SK-N-SH treated with all-trans-retinoic acid at 6 μM for 48 hours (cell line): ENCODE data around the gene TBCD.

Source experiments
- ATAC-seq: fragments of 200-7000 bp; cut with Tn5 transposase; 3 replicates; pipeline ENCODE4 v1.9.1; 2020; ENCODE audit warnings: mild to moderate bottlenecking, moderate library complexity
- ARNTL ChIP-seq: fragments of 450-650 bp; formaldehyde crosslinking; IDR thresholded peaks from 2 replicates; pipeline ENCODE4 v1.5.0; 2020; ENCODE audit warnings: low read depth, mild to moderate bottlenecking, moderate library complexity, borderline replicate concordance
- BACH2 ChIP-seq: fragments of 250-450 bp; sonication (Bioruptor Pico); IDR thresholded peaks from 2 replicates; pipeline ENCODE4 v1.9.0; 2021; ENCODE audit warnings: mild to moderate bottlenecking, borderline replicate concordance
- CSDC2 ChIP-seq: fragments of 250-450 bp; sonication (Bioruptor Pico); IDR thresholded peaks from 2 replicates; pipeline ENCODE4 v1.5.0; 2020; ENCODE audit warnings: mild to moderate bottlenecking, moderate library complexity
- ESRRG ChIP-seq: fragments of 250-450 bp; sonication (Bioruptor Pico); IDR thresholded peaks from 2 replicates; pipeline ENCODE4 v1.6.1; 2021; ENCODE audit warnings: mild to moderate bottlenecking
- ISL1 ChIP-seq: fragments of 250-450 bp; sonication (Bioruptor Pico); IDR thresholded peaks from 2 replicates; pipeline ENCODE4 v2.1.2; 2022; ENCODE audit warnings: mild to moderate bottlenecking, moderate library complexity
- OSR1 ChIP-seq: fragments of 250-450 bp; sonication (Bioruptor Pico); IDR thresholded peaks from 2 replicates; pipeline ENCODE4 v1.8.0; 2022; ENCODE audit warnings: moderate library complexity, mild to moderate bottlenecking, inconsistent platforms
- PPARA ChIP-seq: fragments of 250-450 bp; sonication (Bioruptor Pico); IDR thresholded peaks from 2 replicates; pipeline ENCODE4 v1.5.0; 2020; ENCODE audit warnings: mild to moderate bottlenecking, borderline replicate concordance
- RARB ChIP-seq: fragments of 250-450 bp; sonication (Bioruptor Pico); IDR thresholded peaks from 2 replicates; pipeline ENCODE4 v1.8.0; 2021; ENCODE audit warnings: mild to moderate bottlenecking, moderate library complexity
- SNAI2 ChIP-seq: fragments of 250-450 bp; sonication (Bioruptor Pico); IDR thresholded peaks from 2 replicates; pipeline ENCODE4 v1.5.0; 2020; ENCODE audit warnings: mild to moderate bottlenecking, moderate library complexity
- TCF4 ChIP-seq: fragments of 250-450 bp; sonication (Bioruptor Pico); IDR thresholded peaks from 2 replicates; pipeline ENCODE4 v1.8.0; 2021; ENCODE audit warnings: mild to moderate bottlenecking, moderate library complexity, borderline replicate concordance
- TOX ChIP-seq: fragments of 250-450 bp; sonication (Bioruptor Pico); IDR thresholded peaks from 2 replicates; pipeline ENCODE4 v1.8.0; 2021; ENCODE audit warnings: mild to moderate bottlenecking, moderate library complexity, borderline replicate concordance
- ZC3H10 ChIP-seq: fragments of 250-450 bp; sonication (Bioruptor Pico); IDR thresholded peaks from 2 replicates; pipeline ENCODE4 v1.5.1; 2021; ENCODE audit warnings: mild to moderate bottlenecking, moderate library complexity
- ZFP3 ChIP-seq: fragments of 250-450 bp; sonication (Bioruptor Pico); IDR thresholded peaks from 2 replicates; pipeline ENCODE4 v1.5.0; 2020; ENCODE audit warnings: mild to moderate bottlenecking, moderate library complexity
- ZNF70 ChIP-seq: fragments of 450-650 bp; formaldehyde crosslinking; IDR thresholded peaks from 2 replicates; pipeline ENCODE4 v1.5.0; 2020; ENCODE audit warnings: mild to moderate bottlenecking, moderate library complexity
- TF ChIP-seq, protein P1 (sequence below): fragments of 250-450 bp; sonication (Bioruptor Pico); IDR thresholded peaks from 2 replicates; pipeline ENCODE4 v1.8.0; 2020; ENCODE audit warnings: mild to moderate bottlenecking, moderate library complexity, borderline replicate concordance
- TF ChIP-seq, protein P2 (sequence below): fragments of 250-450 bp; sonication (Bioruptor Pico); IDR thresholded peaks from 2 replicates; pipeline ENCODE4 v1.5.1; 2021; ENCODE audit warnings: mild to moderate bottlenecking, moderate library complexity
- TF ChIP-seq, protein P3 (sequence below): fragments of 250-450 bp; sonication (Bioruptor Pico); IDR thresholded peaks from 2 replicates; pipeline ENCODE4 v1.5.1; 2020; ENCODE audit warnings: low read depth, mild to moderate bottlenecking, moderate library complexity
- TF ChIP-seq, protein P4 (sequence below): fragments of 250-450 bp; sonication (Bioruptor Pico); IDR thresholded peaks from 2 replicates; pipeline ENCODE4 v1.5.0; 2020; ENCODE audit warnings: mild to moderate bottlenecking, moderate library complexity

TBCD gene

DNA sequence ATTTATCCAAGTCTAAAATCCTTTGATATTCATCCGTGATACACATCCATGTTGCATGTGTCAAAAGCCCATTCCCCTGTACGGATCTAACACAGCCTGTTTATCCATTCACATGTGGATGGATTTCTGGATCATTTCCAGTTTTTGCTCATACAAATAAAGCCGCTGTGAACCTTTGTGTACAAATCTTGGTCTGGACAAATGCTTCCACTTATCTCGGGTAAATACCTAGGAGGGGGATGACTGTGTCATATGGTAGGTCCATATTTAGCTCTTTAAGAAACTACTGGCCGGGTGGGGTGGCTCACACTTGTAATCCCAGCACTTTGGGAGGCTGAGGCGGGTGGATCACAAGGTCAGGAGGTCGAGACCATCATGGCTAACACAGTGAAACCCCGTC, 6.3 kb upstream of the TBCD start:
- TF ChIP-seq ZC3H10, result no peak
- no peak for TF ChIP-seq TOX (CRISPR knock-in tag)
- no peak for TF ChIP-seq CSDC2
- TF ChIP-seq, protein P1, sequence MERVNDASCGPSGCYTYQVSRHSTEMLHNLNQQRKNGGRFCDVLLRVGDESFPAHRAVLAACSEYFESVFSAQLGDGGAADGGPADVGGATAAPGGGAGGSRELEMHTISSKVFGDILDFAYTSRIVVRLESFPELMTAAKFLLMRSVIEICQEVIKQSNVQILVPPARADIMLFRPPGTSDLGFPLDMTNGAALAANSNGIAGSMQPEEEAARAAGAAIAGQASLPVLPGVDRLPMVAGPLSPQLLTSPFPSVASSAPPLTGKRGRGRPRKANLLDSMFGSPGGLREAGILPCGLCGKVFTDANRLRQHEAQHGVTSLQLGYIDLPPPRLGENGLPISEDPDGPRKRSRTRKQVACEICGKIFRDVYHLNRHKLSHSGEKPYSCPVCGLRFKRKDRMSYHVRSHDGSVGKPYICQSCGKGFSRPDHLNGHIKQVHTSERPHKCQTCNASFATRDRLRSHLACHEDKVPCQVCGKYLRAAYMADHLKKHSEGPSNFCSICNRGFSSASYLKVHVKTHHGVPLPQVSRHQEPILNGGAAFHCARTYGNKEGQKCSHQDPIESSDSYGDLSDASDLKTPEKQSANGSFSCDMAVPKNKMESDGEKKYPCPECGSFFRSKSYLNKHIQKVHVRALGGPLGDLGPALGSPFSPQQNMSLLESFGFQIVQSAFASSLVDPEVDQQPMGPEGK (CRISPR knock-in tag), result no peak
- no peak for TF ChIP-seq ZNF70 (CRISPR knock-in tag)
- TF ChIP-seq, protein P2, sequence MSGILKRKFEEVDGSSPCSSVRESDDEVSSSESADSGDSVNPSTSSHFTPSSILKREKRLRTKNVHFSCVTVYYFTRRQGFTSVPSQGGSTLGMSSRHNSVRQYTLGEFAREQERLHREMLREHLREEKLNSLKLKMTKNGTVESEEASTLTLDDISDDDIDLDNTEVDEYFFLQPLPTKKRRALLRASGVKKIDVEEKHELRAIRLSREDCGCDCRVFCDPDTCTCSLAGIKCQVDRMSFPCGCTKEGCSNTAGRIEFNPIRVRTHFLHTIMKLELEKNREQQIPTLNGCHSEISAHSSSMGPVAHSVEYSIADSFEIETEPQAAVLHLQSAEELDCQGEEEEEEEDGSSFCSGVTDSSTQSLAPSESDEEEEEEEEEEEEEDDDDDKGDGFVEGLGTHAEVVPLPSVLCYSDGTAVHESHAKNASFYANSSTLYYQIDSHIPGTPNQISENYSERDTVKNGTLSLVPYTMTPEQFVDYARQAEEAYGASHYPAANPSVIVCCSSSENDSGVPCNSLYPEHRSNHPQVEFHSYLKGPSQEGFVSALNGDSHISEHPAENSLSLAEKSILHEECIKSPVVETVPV, result no peak
- TF ChIP-seq ARNTL (CRISPR knock-in tag), result no peak
- TF ChIP-seq, protein P3, sequence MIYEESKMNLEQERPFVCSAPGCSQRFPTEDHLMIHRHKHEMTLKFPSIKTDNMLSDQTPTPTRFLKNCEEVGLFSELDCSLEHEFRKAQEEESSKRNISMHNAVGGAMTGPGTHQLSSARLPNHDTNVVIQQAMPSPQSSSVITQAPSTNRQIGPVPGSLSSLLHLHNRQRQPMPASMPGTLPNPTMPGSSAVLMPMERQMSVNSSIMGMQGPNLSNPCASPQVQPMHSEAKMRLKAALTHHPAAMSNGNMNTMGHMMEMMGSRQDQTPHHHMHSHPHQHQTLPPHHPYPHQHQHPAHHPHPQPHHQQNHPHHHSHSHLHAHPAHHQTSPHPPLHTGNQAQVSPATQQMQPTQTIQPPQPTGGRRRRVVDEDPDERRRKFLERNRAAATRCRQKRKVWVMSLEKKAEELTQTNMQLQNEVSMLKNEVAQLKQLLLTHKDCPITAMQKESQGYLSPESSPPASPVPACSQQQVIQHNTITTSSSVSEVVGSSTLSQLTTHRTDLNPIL (CRISPR knock-in tag), result no peak
- no peak for TF ChIP-seq SNAI2 (CRISPR knock-in tag)
- TF ChIP-seq BACH2, result no peak
- TF ChIP-seq ZFP3, result no peak
- no peak for TF ChIP-seq TCF4 (CRISPR knock-in tag)
- no peak for TF ChIP-seq RARB (CRISPR knock-in tag)
- TF ChIP-seq, protein P4, sequence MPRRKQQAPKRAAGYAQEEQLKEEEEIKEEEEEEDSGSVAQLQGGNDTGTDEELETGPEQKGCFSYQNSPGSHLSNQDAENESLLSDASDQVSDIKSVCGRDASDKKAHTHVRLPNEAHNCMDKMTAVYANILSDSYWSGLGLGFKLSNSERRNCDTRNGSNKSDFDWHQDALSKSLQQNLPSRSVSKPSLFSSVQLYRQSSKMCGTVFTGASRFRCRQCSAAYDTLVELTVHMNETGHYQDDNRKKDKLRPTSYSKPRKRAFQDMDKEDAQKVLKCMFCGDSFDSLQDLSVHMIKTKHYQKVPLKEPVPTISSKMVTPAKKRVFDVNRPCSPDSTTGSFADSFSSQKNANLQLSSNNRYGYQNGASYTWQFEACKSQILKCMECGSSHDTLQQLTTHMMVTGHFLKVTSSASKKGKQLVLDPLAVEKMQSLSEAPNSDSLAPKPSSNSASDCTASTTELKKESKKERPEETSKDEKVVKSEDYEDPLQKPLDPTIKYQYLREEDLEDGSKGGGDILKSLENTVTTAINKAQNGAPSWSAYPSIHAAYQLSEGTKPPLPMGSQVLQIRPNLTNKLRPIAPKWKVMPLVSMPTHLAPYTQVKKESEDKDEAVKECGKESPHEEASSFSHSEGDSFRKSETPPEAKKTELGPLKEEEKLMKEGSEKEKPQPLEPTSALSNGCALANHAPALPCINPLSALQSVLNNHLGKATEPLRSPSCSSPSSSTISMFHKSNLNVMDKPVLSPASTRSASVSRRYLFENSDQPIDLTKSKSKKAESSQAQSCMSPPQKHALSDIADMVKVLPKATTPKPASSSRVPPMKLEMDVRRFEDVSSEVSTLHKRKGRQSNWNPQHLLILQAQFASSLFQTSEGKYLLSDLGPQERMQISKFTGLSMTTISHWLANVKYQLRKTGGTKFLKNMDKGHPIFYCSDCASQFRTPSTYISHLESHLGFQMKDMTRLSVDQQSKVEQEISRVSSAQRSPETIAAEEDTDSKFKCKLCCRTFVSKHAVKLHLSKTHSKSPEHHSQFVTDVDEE (CRISPR knock-in tag), result no peak
- TF ChIP-seq ISL1 (CRISPR knock-in tag), result no peak
- no peak for TF ChIP-seq PPARA
- ATAC-seq, result no peak

DNA sequence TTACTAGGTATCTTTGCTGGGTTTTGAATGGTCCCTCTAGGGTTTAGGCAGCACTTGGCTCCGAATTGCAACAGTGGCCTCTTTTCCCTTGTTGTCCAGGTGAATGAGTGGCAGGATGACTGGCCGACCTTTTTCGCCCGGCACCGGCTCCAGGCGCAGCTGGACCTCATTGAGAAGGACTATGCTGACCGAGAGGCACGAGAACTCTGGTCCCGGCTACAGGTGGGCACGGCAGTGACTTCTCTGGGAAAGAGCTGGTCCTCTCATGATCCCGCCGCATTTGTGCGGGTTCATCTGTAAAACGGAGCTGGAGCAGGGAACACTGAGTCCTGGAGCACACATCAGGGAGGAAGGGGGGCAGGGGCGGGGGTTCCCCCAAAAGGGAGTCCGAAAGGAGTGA, 3.1 kb upstream of the TBCD start:
- no peak for ATAC-seq
- TF ChIP-seq, protein P3 (CRISPR knock-in tag), result no peak
- TF ChIP-seq TCF4 (CRISPR knock-in tag) (no peak), ZNF70 (CRISPR knock-in tag) (no peak), BACH2 (no peak), TOX (CRISPR knock-in tag) (no peak), ZFP3 (no peak), ARNTL (CRISPR knock-in tag) (no peak), SNAI2 (CRISPR knock-in tag) (no peak), OSR1 (CRISPR knock-in tag) (no peak), ESRRG (no peak), ISL1 (CRISPR knock-in tag) (no peak)
- TF ChIP-seq, protein P4 (CRISPR knock-in tag), result no peak
- TF ChIP-seq, protein P2, result no peak
